Measurements from ENCODE around the gene ANKRD35. TPM values are rescaled to one million over a fixed set of nuclear protein-coding genes. Genes with fewer than 3 reads are reported as not detected.

The ANKRD35 gene
- total and polyA plus RNA-seq, 8 donors: 1.4 to 4.8 (median 4.0) TPM

DNA sequence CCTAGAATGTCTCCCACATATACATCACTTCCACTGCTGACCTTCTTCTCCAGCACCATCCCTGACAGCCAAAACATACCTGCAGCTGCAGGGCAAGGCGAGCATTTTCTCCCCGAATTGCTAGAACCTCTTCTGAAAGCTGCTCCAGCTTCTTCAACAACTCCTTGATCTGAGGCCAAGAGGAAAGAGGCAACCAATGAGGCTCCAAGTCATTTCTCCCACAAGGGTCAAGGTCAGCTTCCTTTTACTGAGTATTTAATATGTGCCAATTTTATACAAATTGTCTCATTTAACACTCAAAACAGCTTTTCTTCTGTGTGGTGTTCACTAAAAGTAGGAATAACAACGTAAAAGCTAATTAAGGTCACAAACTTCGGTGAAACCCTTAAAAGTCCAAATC is 17.4 kb downstream of the ANKRD35 start:
- H3K9me3 ChIP-seq: no peaks in the 10 kb centered on the region
- H3K4me3 ChIP-seq: no peak overlapping the region
- peaks cover 0 to 14% of the 10 kb centered on the region in 2 donors for H3K27me3 ChIP-seq
- intact Hi-C loops (cut with DNase I): no loop called here
- no peak overlapping the region for H3K27ac ChIP-seq
- DNase-seq: no peak
- H3K4me1 ChIP-seq: peaks cover 0 to 16% of the 10 kb centered on the region in 2 donors
- no peak for ATAC-seq
- no peaks in the 10 kb centered on the region for H3K36me3 ChIP-seq
- no peak for TF ChIP-seq CTCF (IDR thresholded peaks at IDR 0.05)

DNA sequence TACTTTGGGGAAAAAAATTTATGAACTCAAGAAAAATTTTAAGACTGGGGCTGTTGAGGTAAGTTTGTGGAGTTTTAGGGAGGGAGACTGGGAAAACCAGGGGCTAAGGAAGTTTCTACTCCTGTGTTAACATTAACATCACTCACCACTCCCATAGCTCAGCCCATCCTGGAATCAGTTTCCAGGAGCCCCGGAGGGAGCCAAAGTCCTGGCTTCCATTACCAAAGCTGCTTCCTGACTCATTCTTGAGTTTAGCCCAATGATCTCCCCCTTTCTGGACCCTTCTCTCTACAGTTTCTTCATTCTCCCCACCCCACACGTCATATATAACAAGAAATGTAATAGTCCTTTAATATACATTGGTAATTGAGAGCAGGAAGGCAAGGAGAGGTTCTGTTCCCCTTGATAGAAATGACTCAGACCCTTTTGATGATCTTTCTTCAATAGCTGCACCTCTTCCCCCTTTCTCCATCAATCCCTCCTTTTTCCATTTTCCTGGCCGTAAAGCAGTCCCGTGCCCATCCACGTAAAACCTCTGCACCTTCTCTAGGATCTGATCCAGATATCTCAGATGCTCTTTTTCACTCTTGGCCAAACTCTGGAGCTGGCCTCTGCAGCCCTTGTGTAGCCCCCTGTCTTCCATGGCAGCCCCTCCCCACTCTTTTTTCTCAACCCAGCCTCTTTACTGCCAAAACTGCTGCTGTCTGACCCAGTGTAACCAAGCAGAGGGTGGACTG is 22.2 kb downstream of the ANKRD35 start:
- TF ChIP-seq CTCF (IDR thresholded peaks at IDR 0.05): no peak
- DNase-seq (no peak), ATAC-seq (no peak)
- no peak overlapping the region for H3K27ac ChIP-seq
- H3K4me3 ChIP-seq: no peak overlapping the region
- H3K4me1 ChIP-seq: peaks cover 3 to 7% of the 10 kb centered on the region in 2 donors
- intact Hi-C loops (cut with DNase I): no loop called here
- no peaks in the 10 kb centered on the region for H3K27me3 ChIP-seq
- H3K36me3 ChIP-seq: no peaks in the 10 kb centered on the region
- H3K9me3 ChIP-seq: no peaks in the 10 kb centered on the region

GRCh38 chr1:145859491-145860023 is 26.1 kb downstream of the ANKRD35 start:
- Histone ChIP-seq H3K4me3 (peak overlapping the region; percentile 84 to 85), H3K36me3 (peaks cover 0 to 24% of the 10 kb centered on the region in 2 donors)
- intact Hi-C loops (cut with DNase I): no loop called here

DNA sequence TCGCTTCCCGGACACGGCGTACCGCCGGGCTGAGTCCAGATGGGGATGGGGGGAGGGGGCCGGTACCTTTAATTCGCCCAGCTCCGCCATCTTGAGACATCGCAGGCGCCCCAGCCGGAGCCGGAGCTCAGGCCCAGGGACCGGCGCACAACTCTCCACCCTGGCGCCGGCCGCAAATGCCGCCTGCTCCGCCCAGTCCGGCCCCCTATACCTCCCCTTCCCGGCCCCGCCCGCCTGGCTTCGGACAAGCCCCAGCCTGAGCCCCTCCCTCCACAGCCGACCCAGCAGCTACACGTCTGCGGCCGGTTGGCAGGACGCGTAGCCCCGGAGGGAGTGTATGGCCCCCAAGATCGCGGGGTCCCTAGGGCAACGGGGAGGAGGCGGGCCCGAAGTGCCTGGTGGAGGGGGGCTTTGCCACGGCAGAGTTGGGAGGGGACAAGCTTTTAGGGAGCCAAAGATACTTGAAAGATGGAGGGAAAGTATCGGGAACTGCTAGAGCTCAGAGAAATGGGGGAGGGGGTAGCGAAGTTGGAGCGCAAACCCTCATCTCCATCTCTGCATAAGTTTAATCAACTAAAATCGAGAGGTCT is 26.7 kb downstream of the ANKRD35 start, which contains the start of gene PIAS3:
Gene PIAS3 (minus strand): TSS at position 181 of the 590 bp plus-strand sequence. CDS start 91 bp downstream, at position 90.
- Histone ChIP-seq H3K27ac (peak within 1 kb of the TSS; percentile 87 to 88), H3K4me1 (peaks cover 3 to 21% of the 10 kb centered on the region in 2 donors), H3K27me3 (no peaks in the 10 kb centered on the region), H3K9me3 (no peaks in the 10 kb centered on the region), H3K4me3 (peak within 1 kb of the TSS; percentile 84 to 85), H3K36me3 (peaks cover 0 to 29% of the 10 kb centered on the region in 2 donors)
- peak; percentile 95 to 99 (median 96) for DNase-seq
- ATAC-seq: peak; percentile 97
- intact Hi-C loops (cut with DNase I): no loop called here
- TF ChIP-seq CTCF (IDR thresholded peaks at IDR 0.05): no peak

More at GRCh38 chr1:145859491-145860023, 26.1 kb downstream of the ANKRD35 start:
- H3K27me3 ChIP-seq: no peaks in the 10 kb centered on the region
- DNase-seq (peak; percentile 89 to 97 (median 93)), ATAC-seq (peak; percentile 88)
- peak overlapping the region; percentile 87 to 88 for H3K27ac ChIP-seq
- H3K4me1 ChIP-seq: peaks cover 3 to 21% of the 10 kb centered on the region in 2 donors
- no peaks in the 10 kb centered on the region for H3K9me3 ChIP-seq
- TF ChIP-seq CTCF (IDR thresholded peaks at IDR 0.05): peak in 1 of 2 donors; percentile 11

Data from left lung (tissue), 10 donors.